Measurements from ENCODE around the gene ESRRG. TPM values are rescaled to one million over a fixed set of nuclear protein-coding genes. Genes with fewer than 3 reads are reported as not detected.
A peak's percentile ranks its signal among the peaks of the same experiment; 100 is the strongest.

ESRRG gene
- total and polyA plus RNA-seq, 2 donors (not counting 1 experiment from before 2014, with no cell fraction given), result 0.15 to 0.83 TPM

- Histone ChIP-seq H2AFZ (ENCODE audit: low read length) (no peak overlapping the region), H3K9ac (ENCODE audit: insufficient read depth, low read length) (no peak overlapping the region), H3K4me1 (ENCODE audit: control insufficient read depth, extremely low read depth, insufficient read depth, low read length) (no peaks in the 10 kb centered on the region), H3K27ac (ENCODE audit: insufficient read depth, low read length) (no peak overlapping the region), H3K79me2 (ENCODE audit: control insufficient read depth, insufficient read depth, low read length) (no peaks in the 10 kb centered on the region), H3K4me2 (ENCODE audit: extremely low read depth, insufficient read depth, low read length) (no peak overlapping the region), H3K4me3 (replicated peaks in 1 of 4; ENCODE audit: control extremely low read depth in 1 of 4, insufficient read depth in 1 of 4, low read depth in 3 of 4, low read length in 4 of 4) (no peak overlapping the region), H3K9me3 (ENCODE audit: control insufficient read depth, insufficient read depth, low read depth, low read length) (no peaks in the 10 kb centered on the region), H3K36me3 (ENCODE audit: control insufficient read depth, insufficient read depth, low read length) (no peaks in the 10 kb centered on the region), H4K20me1 (ENCODE audit: control insufficient read depth, extremely low read depth, insufficient read depth, low read length) (no peaks in the 10 kb centered on the region), H3K27me3 (ENCODE audit: control insufficient read depth, insufficient read depth, low read length) (no peaks in the 10 kb centered on the region)
- TF ChIP-seq CTCF (conservative IDR thresholded peaks at IDR 0.05 in 1 of 2, IDR thresholded peaks at IDR 0.05 in 1 of 2; ENCODE audit: low read depth in 1 of 2, low read length in 2 of 2) (no peak), EZH2 (IDR thresholded peaks at IDR 0.05; ENCODE audit: low read length, missing control alignments) (no peak)
- DNase-seq (ENCODE audit: low read depth in 2 of 2), result no peak
Observed at GRCh38 chr1:216518844-216519627, 204.2 kb downstream of the ESRRG start.

- Histone ChIP-seq H3K9me3 (ENCODE audit: control insufficient read depth, insufficient read depth, low read depth, low read length) (no peaks in the 10 kb centered on the region), H2AFZ (ENCODE audit: low read length) (peak overlapping the region; percentile 20), H3K4me3 (replicated peaks in 1 of 4; ENCODE audit: control extremely low read depth in 1 of 4, insufficient read depth in 1 of 4, low read depth in 3 of 4, low read length in 4 of 4) (no peak overlapping the region), H3K36me3 (ENCODE audit: control insufficient read depth, insufficient read depth, low read length) (no peaks in the 10 kb centered on the region), H4K20me1 (ENCODE audit: control insufficient read depth, extremely low read depth, insufficient read depth, low read length) (no peaks in the 10 kb centered on the region), H3K4me1 (ENCODE audit: control insufficient read depth, extremely low read depth, insufficient read depth, low read length) (no peaks in the 10 kb centered on the region), H3K79me2 (ENCODE audit: control insufficient read depth, insufficient read depth, low read length) (no peaks in the 10 kb centered on the region), H3K27ac (ENCODE audit: insufficient read depth, low read length) (no peak overlapping the region), H3K4me2 (ENCODE audit: extremely low read depth, insufficient read depth, low read length) (no peak overlapping the region), H3K9ac (ENCODE audit: insufficient read depth, low read length) (no peak overlapping the region), H3K27me3 (ENCODE audit: control insufficient read depth, insufficient read depth, low read length) (no peaks in the 10 kb centered on the region)
- no peak for TF ChIP-seq EZH2 (IDR thresholded peaks at IDR 0.05; ENCODE audit: low read length, missing control alignments)
- no peak for TF ChIP-seq CTCF (conservative IDR thresholded peaks at IDR 0.05 in 1 of 2, IDR thresholded peaks at IDR 0.05 in 1 of 2; ENCODE audit: low read depth in 1 of 2, low read length in 2 of 2)
- peak in 1 of 2 donors; percentile 8 for DNase-seq (ENCODE audit: low read depth in 2 of 2)
Observed at GRCh38 chr1:216502528-216503162, 220.6 kb downstream of the ESRRG start.

- TF ChIP-seq CTCF (conservative IDR thresholded peaks at IDR 0.05 in 1 of 2, IDR thresholded peaks at IDR 0.05 in 1 of 2; ENCODE audit: low read depth in 1 of 2, low read length in 2 of 2), result no peak
- TF ChIP-seq EZH2 (IDR thresholded peaks at IDR 0.05; ENCODE audit: low read length, missing control alignments), result no peak
- Histone ChIP-seq H3K27ac (ENCODE audit: insufficient read depth, low read length) (no peak overlapping the region), H3K9me3 (ENCODE audit: control insufficient read depth, insufficient read depth, low read depth, low read length) (no peaks in the 10 kb centered on the region), H2AFZ (ENCODE audit: low read length) (no peak overlapping the region), H3K36me3 (ENCODE audit: control insufficient read depth, insufficient read depth, low read length) (no peaks in the 10 kb centered on the region), H3K4me1 (ENCODE audit: control insufficient read depth, extremely low read depth, insufficient read depth, low read length) (no peaks in the 10 kb centered on the region), H3K4me3 (replicated peaks in 1 of 4; ENCODE audit: control extremely low read depth in 1 of 4, insufficient read depth in 1 of 4, low read depth in 3 of 4, low read length in 4 of 4) (no peak overlapping the region), H3K27me3 (ENCODE audit: control insufficient read depth, insufficient read depth, low read length) (no peaks in the 10 kb centered on the region), H3K4me2 (ENCODE audit: extremely low read depth, insufficient read depth, low read length) (no peak overlapping the region), H3K79me2 (ENCODE audit: control insufficient read depth, insufficient read depth, low read length) (no peaks in the 10 kb centered on the region), H4K20me1 (ENCODE audit: control insufficient read depth, extremely low read depth, insufficient read depth, low read length) (no peaks in the 10 kb centered on the region), H3K9ac (ENCODE audit: insufficient read depth, low read length) (no peak overlapping the region)
- peak in 1 of 2 donors; percentile 16 for DNase-seq (ENCODE audit: low read depth in 2 of 2)
Observed at GRCh38 chr1:216500273-216500967, 222.8 kb downstream of the ESRRG start.

Measured in fibroblast of lung (primary cell).